SK-MEL-5 (cell line): ENCODE results near the gene KEL. TPM values are rescaled to one million over a fixed set of nuclear protein-coding genes. Genes with fewer than 3 reads are reported as not detected.

ENCODE experiments used
- DNase-seq: peaks from one replicate; pipeline ENCODE4 v3.0.0-alpha.2; 2016; ENCODE audit warnings: low read depth, low spot score
- in situ Hi-C: cut with HindIII; loops from 2 replicates; pipeline ENCODE4 v1.10.0; 2016; ENCODE audit warnings: low sequenced_read_pairs, high pct_unique_total_duplicates, low pct_unique_long_range_greater_than_20kb
- total RNA-seq: library from RNA; depleted of rRNA; stranded (reverse); fragments of >200 nt; shearing (Covaris generic); gene quantifications from 2 replicates; pipeline ENCODE4 v1.2.3, GENCODE V29; 2014

KEL gene
- total RNA-seq, 1 experiment from 2014 or later = not detected

GRCh38 chr7:142968229-142968628 is 6.1 kb upstream of the KEL start:
- in situ Hi-C loops = no loop called here
- no peak for DNase-seq

GRCh38 chr7:142964502-142965246 is 2.5 kb upstream of the KEL start:
- in situ Hi-C loops = no loop called here
- DNase-seq = no peak

DNA sequence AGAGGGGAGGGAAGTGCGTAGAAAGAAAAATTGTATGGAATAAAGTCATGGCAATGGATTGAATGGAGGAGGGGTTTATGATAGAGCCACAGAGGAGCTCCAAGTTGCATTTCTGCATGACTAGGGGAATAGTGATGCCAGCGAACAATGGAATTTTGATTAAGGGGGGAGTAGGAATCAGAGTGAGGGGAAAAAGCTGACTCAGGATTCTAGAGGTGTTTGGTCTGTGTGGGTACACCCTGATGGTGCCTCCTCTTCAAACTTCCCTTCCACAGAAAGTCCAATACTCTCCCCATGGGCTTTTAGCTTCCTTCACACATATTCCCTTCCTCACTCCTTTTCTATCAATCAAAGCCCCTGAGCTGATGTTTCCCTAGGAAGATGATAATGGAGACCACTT is 1.8 kb upstream of the KEL start:
- in situ Hi-C loops = no loop called here
- no peak for DNase-seq

- in situ Hi-C loops = no loop called here
- no peak for DNase-seq
Measured at GRCh38 chr7:142962991-142963390, 828 bp upstream of the KEL start.

- DNase-seq = no peak
- in situ Hi-C loops = no loop called here
Measured at GRCh38 chr7:142961595-142961972, 579 bp downstream of the KEL start.

DNA sequence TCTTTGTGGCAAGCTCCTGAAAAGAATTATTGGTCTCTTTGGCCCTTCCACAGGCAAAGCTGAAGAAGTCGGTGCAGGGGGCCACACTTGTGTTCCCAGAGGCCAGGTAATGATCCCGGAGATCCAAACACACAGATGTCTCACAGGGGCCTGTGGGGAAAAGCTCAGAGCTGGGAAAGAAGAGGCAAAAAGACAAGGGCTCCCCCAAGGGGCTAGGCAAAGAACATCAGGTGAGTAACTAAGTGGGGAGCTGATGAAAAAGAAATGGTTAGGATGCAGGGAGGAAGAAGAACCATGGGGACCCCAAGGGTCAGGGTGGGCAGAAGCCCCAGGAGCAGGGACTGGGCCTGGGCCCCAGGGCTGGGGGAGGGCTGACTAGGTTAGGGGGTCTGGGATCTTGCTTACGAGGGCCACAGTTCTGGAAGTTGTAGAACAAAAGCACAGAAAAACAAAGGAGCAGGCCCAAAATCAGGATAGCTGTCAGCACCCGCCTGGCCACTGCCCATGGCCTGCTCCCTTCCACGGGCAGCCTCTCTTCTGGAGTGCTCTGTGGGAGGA is 1.1 kb downstream of the KEL start:
- peak; percentile 47 for DNase-seq
- in situ Hi-C loops = no loop called here

DNA sequence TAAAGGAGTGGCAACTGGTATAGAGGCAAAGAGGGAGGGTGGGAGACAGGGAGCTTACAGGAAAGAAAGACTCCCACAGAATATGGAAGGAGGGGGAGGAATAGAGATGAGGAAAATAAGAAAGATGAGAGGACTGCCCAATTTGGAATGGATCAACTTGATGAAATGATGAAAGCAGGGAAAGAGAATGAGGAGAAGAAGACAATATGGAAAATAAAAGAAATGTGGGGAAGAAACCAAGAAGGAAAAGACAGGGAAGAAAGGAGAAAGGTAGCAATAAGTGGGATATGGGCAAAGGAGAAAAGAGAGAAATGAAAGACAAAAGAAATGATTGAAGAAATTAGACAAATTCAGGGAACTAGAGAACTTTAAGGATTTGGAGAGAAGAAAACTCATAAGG is 3.0 kb downstream of the KEL start:
- no peak for DNase-seq
- in situ Hi-C loops = no loop called here

DNA sequence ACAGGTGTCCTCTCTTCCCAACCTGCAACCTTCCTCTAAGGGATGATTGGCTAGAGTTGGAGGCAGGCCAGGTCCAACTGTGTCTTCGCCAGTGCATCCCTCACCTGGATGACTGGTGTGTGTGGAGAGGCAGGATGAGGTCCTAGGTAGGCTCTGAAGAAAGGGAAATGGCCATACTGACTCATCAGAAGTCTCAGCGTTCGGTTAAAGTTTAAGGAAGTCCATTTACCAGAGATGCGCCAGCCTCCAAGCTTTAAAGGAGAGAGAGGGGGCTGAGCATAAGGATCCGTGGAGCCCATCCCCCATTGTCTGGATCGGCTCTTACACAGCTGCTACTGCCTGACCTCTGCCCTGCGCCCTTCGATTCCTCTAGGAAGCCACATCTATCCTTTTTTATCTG is 4.4 kb downstream of the KEL start:
- DNase-seq = no peak
- in situ Hi-C loops = no loop called here

- in situ Hi-C loops = no loop called here
- DNase-seq = no peak
Measured at GRCh38 chr7:142956951-142957623, 5.1 kb downstream of the KEL start.

DNA sequence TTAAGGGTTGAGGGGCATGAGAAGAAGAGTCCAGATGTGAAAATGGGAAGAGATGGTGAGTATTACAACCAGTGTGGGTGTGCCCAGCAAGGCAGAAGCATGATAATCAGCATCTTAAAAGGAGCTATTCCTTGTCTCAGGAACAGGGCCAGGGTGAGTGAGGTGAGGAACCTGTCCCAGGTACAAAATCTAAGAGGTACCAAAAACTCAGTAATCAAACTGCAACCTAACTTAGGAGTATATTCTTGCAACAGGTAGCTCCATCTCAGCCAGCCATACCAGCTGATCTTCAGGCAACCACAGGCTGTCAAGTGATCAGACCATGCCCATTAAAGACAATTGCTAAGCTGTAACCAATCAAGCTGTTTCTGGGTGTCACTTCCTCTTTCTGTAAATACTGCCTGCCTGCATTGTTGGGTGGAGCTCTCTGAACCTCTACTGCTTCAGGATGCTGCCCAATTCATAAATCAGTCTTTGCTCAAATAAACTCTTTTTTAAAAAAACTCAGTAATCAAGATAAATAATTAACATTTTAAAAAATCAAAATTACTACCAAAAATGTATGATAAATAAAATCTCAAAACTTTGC is 7.4 kb downstream of the KEL start:
- no peak for DNase-seq
- in situ Hi-C loops = no loop called here

- no peak for DNase-seq
- in situ Hi-C loops = no loop called here
Measured at GRCh38 chr7:142950235-142950634, 11.9 kb downstream of the KEL start.

- in situ Hi-C loops = no loop called here
- DNase-seq = no peak
Measured at GRCh38 chr7:142948603-142949002, 13.6 kb downstream of the KEL start.

DNA sequence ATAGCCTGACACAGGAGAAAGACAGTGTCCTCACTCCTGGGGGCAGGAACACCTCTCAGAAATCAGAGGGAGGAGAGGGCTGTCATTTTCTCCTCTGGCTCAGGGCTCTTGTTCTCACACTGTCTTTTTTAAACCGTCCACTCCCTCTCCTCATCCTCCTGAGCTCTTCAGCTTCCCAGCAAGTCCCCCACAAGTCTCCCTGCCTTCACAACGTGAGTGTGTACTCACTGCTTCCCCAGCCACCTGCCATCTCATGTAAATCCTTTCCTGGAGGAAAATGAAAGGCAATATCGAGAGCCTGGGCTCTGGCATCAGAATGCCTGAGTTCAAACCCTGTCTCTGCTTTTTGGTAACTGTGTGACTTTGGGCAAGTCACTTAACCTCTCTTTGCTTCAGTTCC is 17.2 kb downstream of the KEL start:
- in situ Hi-C loops = no loop called here
- no peak for DNase-seq

DNA sequence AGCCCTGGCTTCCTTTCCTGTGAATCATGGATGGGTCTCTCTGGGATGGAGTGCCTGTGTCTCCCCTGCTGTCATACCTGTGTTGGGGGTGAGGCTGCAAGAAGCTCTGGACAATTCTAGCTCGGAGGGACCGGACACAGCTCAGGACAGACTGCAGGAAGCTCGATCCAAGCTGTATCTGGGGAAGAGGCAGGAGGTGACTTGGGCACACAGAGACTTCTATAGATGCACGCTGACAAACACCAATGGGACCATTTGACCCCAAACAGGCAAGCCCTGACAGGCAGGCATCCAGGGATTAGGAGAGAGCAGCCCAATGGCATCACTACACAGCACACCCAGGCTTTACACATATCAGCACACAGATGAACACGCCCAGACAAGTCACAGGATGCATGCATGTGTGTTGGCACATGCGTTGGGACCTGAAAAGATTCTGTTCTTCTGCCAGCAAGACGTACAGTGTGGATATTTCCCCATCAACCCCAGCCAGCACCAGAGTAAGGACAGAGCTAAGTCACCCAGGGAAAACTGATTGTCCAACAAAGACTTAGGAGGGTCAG is 18.4 kb downstream of the KEL start:
- in situ Hi-C loops = no loop called here

DNA sequence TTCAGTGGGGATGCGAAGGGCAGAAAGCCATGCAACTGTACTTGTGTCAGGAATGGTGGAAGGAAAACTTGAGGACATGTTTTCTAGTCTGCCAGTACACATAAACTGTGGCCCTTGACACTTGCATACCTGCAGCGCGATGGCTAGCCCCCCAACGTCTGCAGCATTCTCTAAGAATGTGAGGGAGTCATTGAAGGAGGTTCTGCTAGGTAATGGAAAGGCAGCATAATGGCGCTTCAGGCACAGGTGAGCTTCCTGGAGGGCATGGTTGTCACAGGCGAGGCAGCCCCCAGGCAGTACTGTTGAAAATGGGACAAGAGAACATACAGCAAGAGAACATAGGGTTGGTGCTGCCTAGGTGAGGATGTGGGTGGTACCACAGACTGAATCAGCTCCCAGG is 19.4 kb downstream of the KEL start:
- in situ Hi-C loops = no loop called here
- DNase-seq = no peak

More for the DNA sequence above, 18.4 kb downstream of the KEL start:
- no peak for DNase-seq

DNA sequence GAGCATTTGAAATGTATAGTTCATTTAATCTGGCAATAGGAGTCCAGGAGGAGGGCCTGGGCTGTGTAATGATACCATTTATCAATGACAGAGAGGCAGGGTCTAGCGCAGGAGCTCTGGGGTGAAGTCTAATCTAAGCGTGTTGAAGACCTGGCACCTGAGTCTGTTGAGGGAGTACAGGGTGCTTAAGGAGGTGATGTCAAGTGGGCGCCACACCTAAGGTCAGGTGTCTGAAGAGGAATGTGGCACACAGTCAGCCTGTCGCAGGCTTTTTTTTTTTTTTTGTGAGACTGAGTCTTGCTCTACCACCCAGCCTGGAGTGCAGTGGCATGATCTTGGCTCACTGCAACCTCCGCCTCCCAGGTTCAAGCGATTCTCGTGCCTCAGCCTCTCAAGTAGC is 20.6 kb downstream of the KEL start:
- in situ Hi-C loops = no loop called here
- no peak for DNase-seq

GRCh38 chr7:142940966-142941535 is 21.1 kb downstream of the KEL start:
- DNase-seq = no peak
- in situ Hi-C loops = no loop called here

- DNase-seq = peak; percentile 50
- in situ Hi-C loops = no loop called here
Measured at GRCh38 chr7:142939226-142939910, 22.8 kb downstream of the KEL start, which contains the start of gene LLCFC1. LLCFC1 (plus strand) TSS chr7:142939484; CDS start chr7:142939622, 138 bp downstream.
